H1 (cell line): ENCODE results near the gene LRRC45. TPM values are rescaled to one million over a fixed set of nuclear protein-coding genes. Genes with fewer than 3 reads are reported as not detected.

Source experiments
- BACH1 ChIP-seq: IDR thresholded peaks from 2 replicates; pipeline ENCODE4 v1.6.1; 2012; ENCODE audit warnings: low read length, improper control_type of control experiment
- HDAC2 ChIP-seq, 2 experiments: fragments of 300-600 bp in 1 of 2; sonication (generic) in 1 of 2; IDR thresholded peaks; 2 replicates each; pipeline ENCODE4 v1.6.1; 2011 to 2012; ENCODE audit warnings: low read depth in 2 of 2, low read length in 2 of 2, mild to moderate bottlenecking in 2 of 2, moderate library complexity in 2 of 2, borderline replicate concordance in 1 of 2, inconsistent platforms in 1 of 2
- PHF8 ChIP-seq: fragments of 200-600 bp; sonication (generic); conservative IDR thresholded peaks from 2 replicates; pipeline ENCODE4 v1.7.1; 2012; ENCODE audit warnings: low read depth, mild to moderate bottlenecking, inconsistent platforms, low read length, moderate library complexity
- SP4 ChIP-seq: IDR thresholded peaks from 2 replicates; pipeline ENCODE4 v1.6.1; 2012; ENCODE audit warnings: low read length, inconsistent platforms
- polyA plus RNA-seq, 7 experiments: library from polyadenylated mRNA; depleted of rRNA in 3 of 7; stranded (reverse) in 5 of 7; unstranded in 2 of 7; fragments of >200 nt in 5 of 7; fragments of 200-250 nt in 2 of 7; gene quantifications; 1 replicate in 5 of 7; 2 replicates in 1 of 7; 4 replicates in 1 of 7; pipeline versions ENCODE4 v1.2.1 to v1.2.3, GENCODE V29; 2011 to 2013; ENCODE audit warnings: missing spikeins in 2 of 7, mixed read lengths in 2 of 7
- total RNA-seq: library from RNA; stranded (reverse); fragmentation: NEBNext Ultra II Directional; extraction: Animal tissue kit (Norgen Biotek cat#: 25700); gene quantifications from 2 replicates; pipeline ENCODE4 v1.2.1, GENCODE V29; 2021
- TF ChIP-seq, protein P1 (sequence below), 3 experiments: IDR thresholded peaks; 1 replicate in 2 of 3; 2 replicates in 1 of 3; pipeline versions ENCODE4 v1.5.1 to v1.6.1; 2011; ENCODE audit warnings: low read length in 3 of 3, mild to moderate bottlenecking in 3 of 3, inconsistent platforms in 2 of 3, low read depth in 1 of 3, moderate library complexity in 1 of 3; ENCODE audit not compliant: insufficient read depth in 1 of 3; ENCODE audit errors: control extremely low read depth in 1 of 3

The LRRC45 gene
- total and polyA plus RNA-seq, 2 of the 8 experiments (the other 6 are each of a cell fraction or from before 2014, with no cell fraction given), result 11.5 to 29.0 TPM

DNA sequence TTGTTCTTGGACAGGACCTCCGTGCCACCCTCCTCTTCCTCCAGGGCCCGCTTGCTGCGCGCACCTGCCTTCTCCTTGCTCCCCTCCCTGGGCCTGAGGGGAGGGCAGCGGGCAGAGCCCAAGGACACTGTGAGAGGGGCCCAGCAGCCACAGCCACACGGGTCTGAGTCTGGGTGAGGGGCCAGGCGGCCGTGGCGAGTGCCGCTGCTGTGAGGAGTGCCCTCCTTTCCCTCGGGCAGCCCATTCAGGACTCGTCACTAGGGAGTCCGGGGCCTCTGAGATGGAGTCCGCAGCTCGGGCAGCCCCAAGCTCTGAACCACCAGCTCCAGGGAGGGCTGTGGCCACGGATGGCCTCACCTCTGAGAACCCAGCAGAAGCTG is 36.9 kb downstream of the LRRC45 start (continued):
- TF ChIP-seq, protein P1, sequence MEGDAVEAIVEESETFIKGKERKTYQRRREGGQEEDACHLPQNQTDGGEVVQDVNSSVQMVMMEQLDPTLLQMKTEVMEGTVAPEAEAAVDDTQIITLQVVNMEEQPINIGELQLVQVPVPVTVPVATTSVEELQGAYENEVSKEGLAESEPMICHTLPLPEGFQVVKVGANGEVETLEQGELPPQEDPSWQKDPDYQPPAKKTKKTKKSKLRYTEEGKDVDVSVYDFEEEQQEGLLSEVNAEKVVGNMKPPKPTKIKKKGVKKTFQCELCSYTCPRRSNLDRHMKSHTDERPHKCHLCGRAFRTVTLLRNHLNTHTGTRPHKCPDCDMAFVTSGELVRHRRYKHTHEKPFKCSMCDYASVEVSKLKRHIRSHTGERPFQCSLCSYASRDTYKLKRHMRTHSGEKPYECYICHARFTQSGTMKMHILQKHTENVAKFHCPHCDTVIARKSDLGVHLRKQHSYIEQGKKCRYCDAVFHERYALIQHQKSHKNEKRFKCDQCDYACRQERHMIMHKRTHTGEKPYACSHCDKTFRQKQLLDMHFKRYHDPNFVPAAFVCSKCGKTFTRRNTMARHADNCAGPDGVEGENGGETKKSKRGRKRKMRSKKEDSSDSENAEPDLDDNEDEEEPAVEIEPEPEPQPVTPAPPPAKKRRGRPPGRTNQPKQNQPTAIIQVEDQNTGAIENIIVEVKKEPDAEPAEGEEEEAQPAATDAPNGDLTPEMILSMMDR (IDR thresholded peaks at IDR 0.05; ENCODE audit: control extremely low read depth in 1 of 3, insufficient read depth in 1 of 3, low read depth in 1 of 3, low read length in 3 of 3), result no peak
- TF ChIP-seq HDAC2 (IDR thresholded peaks at IDR 0.05; ENCODE audit: borderline replicate concordance in 1 of 2, low read depth in 2 of 2, low read length in 2 of 2), result no peak
- TF ChIP-seq SP4, result no peak
- no peak for TF ChIP-seq BACH1
- TF ChIP-seq PHF8, result no peak
